Measurements from ENCODE around the gene PLA2G4E.

The PLA2G4E gene

GRCh38 chr15:41972253-41973242 is 48.3 kb downstream of the PLA2G4E start, which contains the start of gene EHD4:
TSS of gene EHD4 (minus strand) at chr15:41972557. CDS start at chr15:41972494, 63 bp downstream.
- peak; percentile 87 for DNase-seq

GRCh38 chr15:41971895-41972252 is 49.0 kb downstream of the PLA2G4E start:
- DNase-seq = no peak

DNA sequence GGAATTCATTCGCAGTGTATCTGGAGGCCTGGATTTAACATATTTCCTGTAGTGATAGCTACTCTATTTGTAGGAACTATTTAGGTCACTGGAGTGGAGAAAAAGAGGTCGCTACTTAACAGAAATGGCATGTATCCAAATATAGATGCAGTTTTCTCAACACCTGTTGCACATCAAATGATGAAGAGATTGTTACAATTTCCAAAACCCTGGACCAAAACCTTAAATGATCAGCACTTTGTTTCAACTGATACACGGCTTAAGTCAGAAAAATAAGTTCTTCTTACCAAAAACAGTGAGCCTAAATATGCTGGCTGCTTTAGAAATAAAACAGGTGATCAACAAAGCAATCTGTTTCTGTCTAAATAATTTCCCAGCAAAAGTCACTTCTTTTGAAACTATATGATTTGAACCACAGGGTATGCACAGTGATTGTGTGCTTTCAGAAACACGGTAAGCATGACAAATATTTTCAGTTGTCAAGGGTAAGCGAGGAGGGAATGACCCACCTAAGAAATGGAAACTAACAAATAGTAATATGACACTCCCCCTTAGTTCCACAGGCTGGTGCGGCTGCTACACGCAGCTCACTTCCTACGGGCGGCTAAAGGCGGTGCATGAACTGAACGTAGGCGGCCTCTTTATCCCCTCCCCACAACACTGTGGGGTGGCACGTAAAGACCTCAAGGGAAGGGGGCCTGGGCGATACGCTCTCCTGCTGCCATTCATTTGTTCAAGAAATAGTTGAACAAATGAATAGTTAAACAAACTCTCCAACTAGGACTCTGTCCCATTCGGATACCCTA is 49.5 kb downstream of the PLA2G4E start:
- DNase-seq = peak; percentile 17

- DNase-seq = no peak
Observed at GRCh38 chr15:41970456-41970855, 50.4 kb downstream of the PLA2G4E start.

GRCh38 chr15:41969851-41970431 is 50.9 kb downstream of the PLA2G4E start:
- no peak for DNase-seq

- no peak for DNase-seq
Observed at GRCh38 chr15:41968701-41969100, 52.1 kb downstream of the PLA2G4E start.

- no peak for DNase-seq
Observed at GRCh38 chr15:41967506-41968206, 53.2 kb downstream of the PLA2G4E start.

- DNase-seq = no peak
Observed at GRCh38 chr15:41966920-41967465, 53.8 kb downstream of the PLA2G4E start.

DNA sequence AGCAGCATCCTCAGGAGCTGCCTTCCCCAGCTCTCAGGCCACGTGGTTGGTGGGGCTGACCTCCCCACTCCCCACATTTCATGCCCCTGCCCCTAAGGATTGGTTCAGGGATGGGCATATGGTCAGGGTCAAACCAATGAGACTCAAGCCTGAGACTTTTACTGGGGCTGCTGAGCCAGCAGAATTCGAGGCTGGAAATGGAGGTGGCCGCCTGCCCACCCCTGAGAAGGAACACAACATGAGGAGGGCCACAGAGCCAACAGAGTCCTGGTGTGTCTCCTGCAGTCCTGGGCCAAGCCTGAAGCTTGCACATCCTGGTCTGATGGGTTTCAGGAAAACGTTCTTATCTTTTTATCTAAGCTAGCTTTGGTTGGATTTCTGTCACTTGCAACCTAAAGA is 54.4 kb downstream of the PLA2G4E start:
- DNase-seq = no peak

DNA sequence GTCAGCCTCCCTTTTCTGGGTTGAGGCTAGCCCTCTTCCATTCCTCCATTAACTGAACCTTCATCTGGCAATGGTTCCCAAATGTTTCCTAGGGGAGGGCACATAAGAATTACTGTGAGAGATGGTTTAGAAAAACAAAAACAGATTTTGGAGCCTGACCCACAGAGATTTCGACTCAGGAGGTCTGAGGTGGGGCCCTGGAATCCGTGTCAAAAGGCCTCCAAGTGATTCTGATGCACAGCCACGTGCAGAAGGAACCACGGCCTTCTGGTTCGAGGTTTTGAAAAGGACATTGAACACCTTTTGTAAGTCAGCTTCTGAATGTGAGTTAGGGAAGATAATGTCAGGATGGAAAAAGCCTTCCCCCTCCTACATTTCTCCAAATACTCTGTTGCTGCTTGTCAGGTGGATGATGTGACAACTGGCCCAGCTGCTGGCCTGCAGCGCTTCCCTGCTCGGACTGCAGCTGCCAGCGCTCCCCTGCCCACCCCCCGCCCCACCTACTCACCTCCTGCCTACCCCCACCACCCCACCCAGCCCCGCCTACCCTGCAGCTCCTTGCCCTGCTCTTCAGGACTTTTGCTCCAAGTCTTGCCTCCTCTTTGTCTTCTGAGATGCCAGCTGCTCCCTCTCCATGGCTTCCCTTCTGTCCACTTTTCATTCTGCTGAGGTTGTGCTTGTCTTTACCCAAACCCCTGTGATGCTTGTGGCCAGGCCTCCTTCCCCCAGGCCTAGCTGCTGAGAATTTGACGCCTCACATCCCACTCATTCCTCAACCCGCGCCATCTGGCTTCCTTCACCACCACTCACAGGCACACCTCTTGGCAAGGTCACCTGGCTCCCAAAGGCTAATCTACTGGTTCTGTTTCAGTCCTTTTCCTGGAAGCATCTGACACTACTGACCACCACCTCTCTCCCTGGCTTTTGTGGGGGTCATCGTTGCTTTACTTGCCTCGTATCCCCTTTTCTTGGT is 55.1 kb downstream of the PLA2G4E start:
- DNase-seq = no peak

GRCh38 chr15:41961595-41962202 is 59.1 kb downstream of the PLA2G4E start:
- no peak for DNase-seq

GRCh38 chr15:41961001-41961518 is 59.8 kb downstream of the PLA2G4E start:
- DNase-seq = no peak

DNA sequence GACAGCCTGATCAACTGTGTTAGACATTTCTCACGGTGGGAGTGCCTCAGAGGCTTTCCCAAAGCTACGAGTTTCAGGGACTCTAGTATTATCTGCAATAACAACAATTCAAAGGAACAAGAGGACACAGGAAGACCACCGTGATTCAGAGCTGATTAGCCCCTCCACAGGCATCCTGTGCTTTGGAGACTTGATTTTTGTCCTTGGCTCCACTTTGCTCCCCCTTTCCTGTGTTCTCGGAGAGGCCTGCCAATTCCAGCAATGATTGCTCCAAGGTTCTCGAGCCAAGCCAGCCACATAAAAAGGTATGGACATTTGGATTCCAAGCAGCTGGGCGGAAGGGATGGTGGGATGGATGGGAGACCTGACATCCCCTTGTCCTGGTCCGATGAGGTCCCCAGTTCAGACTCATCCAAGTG is 62.8 kb downstream of the PLA2G4E start:
- no peak for DNase-seq

GRCh38 chr15:41957021-41957897 is 63.6 kb downstream of the PLA2G4E start:
- no peak for DNase-seq

GRCh38 chr15:41955807-41956525 is 64.9 kb downstream of the PLA2G4E start:
- no peak for DNase-seq

DNA sequence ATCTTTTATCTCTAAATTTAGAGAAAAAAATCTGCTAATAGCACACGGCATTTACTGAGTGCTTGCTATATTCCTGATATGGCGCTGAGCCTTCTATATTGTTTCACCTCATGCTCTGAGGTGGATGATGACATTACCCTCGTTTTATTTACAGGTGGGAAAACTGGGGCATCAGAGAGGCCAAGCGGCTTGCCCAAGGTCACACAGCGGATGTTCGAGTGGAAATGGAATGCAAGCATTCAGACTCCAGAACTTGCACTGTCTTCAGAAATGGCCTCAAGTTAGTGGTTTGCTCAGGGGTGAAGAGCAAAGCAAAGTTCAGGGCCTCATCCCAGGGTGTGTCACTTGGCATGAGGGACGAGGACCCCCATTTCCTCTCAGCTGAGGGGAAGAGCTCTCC is 65.7 kb downstream of the PLA2G4E start:
- DNase-seq = no peak

DNA sequence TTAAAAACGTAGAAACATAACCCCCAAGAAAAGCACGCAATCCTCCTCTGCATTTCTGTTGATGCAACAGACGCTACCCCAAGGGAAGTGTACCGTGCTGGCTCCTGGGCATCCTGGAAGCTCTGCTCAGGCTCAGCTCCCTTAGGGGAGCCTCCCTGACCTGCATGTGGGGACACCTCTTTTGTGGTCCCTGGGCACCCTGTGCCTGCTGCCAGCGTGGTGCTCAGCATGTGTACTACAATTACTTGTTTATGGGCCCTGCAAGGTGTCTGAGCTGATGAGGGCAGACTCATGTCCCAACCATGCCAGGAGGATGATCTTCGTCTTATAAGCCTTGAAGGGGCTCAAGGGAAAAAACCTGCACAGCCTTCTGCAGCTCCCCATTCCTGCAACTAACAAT is 66.8 kb downstream of the PLA2G4E start:
- no peak for DNase-seq

DNA sequence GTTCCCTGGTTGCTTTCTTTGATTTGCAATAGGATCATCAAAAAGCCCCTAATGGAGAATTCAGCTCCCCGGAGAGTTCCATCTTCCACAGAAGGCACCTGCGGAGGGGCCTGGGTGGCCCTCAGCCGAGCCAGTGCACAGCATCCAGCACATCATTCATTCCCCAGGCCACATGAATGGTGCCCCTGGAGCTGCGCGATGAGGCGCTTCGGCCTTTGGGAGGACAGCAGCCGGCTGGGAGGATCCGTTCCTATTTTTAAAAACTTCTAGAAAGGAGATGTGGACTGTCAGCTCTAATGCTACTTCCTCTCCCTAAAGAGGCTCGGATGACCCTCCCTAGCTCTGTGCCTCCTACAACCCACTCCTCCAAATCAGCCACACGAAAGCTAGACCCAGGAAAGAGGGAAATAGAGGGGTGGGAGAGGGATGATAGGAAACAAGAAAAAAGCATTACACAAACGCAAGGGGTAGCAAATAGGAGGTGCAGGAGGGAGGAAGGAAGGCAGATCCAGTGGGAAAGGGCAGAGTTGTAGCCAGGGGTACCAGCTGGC is 68.8 kb downstream of the PLA2G4E start:
- DNase-seq = no peak

All from T1000 (cell line).